HepG2 (cell line): ENCODE results near the gene CEP131. TPM values are rescaled to one million over a fixed set of nuclear protein-coding genes. Genes with fewer than 3 reads are reported as not detected.

Experiments
- ATAC-seq: fragments of 200-7000 bp; cut with Tn5 transposase; 3 replicates; pipeline ENCODE4 v1.9.1; 2020; ENCODE audit warnings: mild to moderate bottlenecking, moderate library complexity
- BruUV-seq: library from RNA; stranded (reverse); fragments of 400-500 nt; replicated peaks from 2 replicates; lab custom pipeline; 2021; lab: Mats Ljungman, UMichigan
- CTCF ChIA-PET: fragments of 300-600 bp; formaldehyde crosslinking; extraction: SDS; loops from one replicate; lab custom pipeline; 2021; ENCODE audit warnings: low total read pairs, inconsistent platforms, low intra/inter-chr PET ratio; lab: Yijun Ruan, JAX
- POLR2A ChIA-PET: fragments of 350-600 bp; sonication (Branson Sonifier 250); formaldehyde crosslinking; loops from one replicate; lab custom pipeline; 2020; ENCODE audit warnings: antibody characterized with exemption, inconsistent platforms; lab: Yijun Ruan, JAX
- DNase-seq: peaks from one replicate; pipeline ENCODE4 v3.0.0-alpha.2; 2015; ENCODE audit warnings: low spot score
- FAIRE-seq: peaks from 3 replicates; lab custom pipeline; 2011; peaks lifted over from hg19 to GRCh38; lab: Jason Lieb, UNC
- H2AFZ ChIP-seq: one replicate; pipeline ENCODE4 v1.6.1; 2011; ENCODE audit warnings: low read length, inconsistent platforms
- H3K27ac ChIP-seq: fragments of 300-600 bp; 3 replicates; pipeline ENCODE4 v1.8.0; 2011; ENCODE audit warnings: mixed run types, mild to moderate bottlenecking, mixed read lengths, low read length, inconsistent platforms; ENCODE audit not compliant: insufficient read depth; ENCODE audit errors: extremely low read length
- H3K27me3 ChIP-seq, 2 experiments: fragments of 200-600 bp in 1 of 2; 2 replicates in 1 of 2; 3 replicates in 1 of 2; pipeline versions ENCODE4 v1.6.0 to v1.8.0; 2011; ENCODE audit warnings: low read length in 2 of 2, mild to moderate bottlenecking in 2 of 2, moderate library complexity in 2 of 2, inconsistent platforms in 1 of 2; ENCODE audit not compliant: insufficient read depth in 2 of 2, control insufficient read depth in 1 of 2
- H3K36me3 ChIP-seq, 2 experiments: fragments of 200-600 bp in 1 of 2; replicated peaks in 1 of 2; 2 replicates in 1 of 2; 3 replicates in 1 of 2; pipeline versions ENCODE4 v1.5.1 to v1.8.0; 2011; ENCODE audit warnings: low read length in 2 of 2, inconsistent platforms in 1 of 2; ENCODE audit not compliant: insufficient read depth in 2 of 2, control insufficient read depth in 1 of 2
- H3K4me1 ChIP-seq: 2 replicates; pipeline ENCODE4 v1.5.1; 2012; ENCODE audit warnings: low read length, inconsistent platforms; ENCODE audit not compliant: insufficient read depth
- H3K4me2 ChIP-seq: 2 replicates; pipeline ENCODE4 v1.6.0; 2011; ENCODE audit warnings: low read depth, low read length, inconsistent platforms
- H3K4me3 ChIP-seq, 3 experiments: fragments of 200-600 bp in 1 of 3; sonication (generic), shearing (Covaris generic) in 1 of 3; replicated peaks in 1 of 3; 2 replicates each; pipeline ENCODE4 v1.5.1; 2011 to 2016; ENCODE audit warnings: low read length in 3 of 3, inconsistent platforms in 2 of 3, low read depth in 2 of 3, mild to moderate bottlenecking in 2 of 3, control low read depth in 1 of 3, mixed read lengths in 1 of 3; ENCODE audit not compliant: insufficient read depth in 1 of 3
- H3K79me2 ChIP-seq: one replicate; pipeline ENCODE4 v1.6.1; 2011; ENCODE audit warnings: low read length, inconsistent platforms; ENCODE audit not compliant: insufficient read depth
- H3K9ac ChIP-seq: 2 replicates; pipeline ENCODE4 v1.6.0; 2011; ENCODE audit warnings: mild to moderate bottlenecking, low read depth, low read length, inconsistent platforms; ENCODE audit not compliant: insufficient read depth
- H3K9me3 ChIP-seq: 2 replicates; pipeline ENCODE4 v1.5.1; 2012; ENCODE audit warnings: mild to moderate bottlenecking, low read length
- H4K20me1 ChIP-seq: 2 replicates; pipeline ENCODE4 v1.6.0; 2011; ENCODE audit warnings: inconsistent platforms, mild to moderate bottlenecking, low read length, moderate library complexity; ENCODE audit not compliant: insufficient read depth
- AGO2 ChIP-seq: fragments of 200-400 bp; formaldehyde crosslinking; optimal IDR thresholded peaks from 2 replicates; pipeline ENCODE3; 2017; ENCODE audit warnings: mild to moderate bottlenecking, low read depth, low read length, moderate library complexity
- AKAP8 ChIP-seq: sonication (generic); formaldehyde crosslinking; IDR thresholded peaks from 2 replicates; pipeline ENCODE4 v1.5.1; 2020; ENCODE audit warnings: mild to moderate bottlenecking, missing genetic modification reagents
- CHCHD3 ChIP-seq: sonication (generic); formaldehyde crosslinking; IDR thresholded peaks from 2 replicates; pipeline ENCODE4 v1.8.0; 2022; ENCODE audit warnings: mild to moderate bottlenecking, missing genetic modification reagents, moderate library complexity
- GLMP ChIP-seq: sonication (generic); formaldehyde crosslinking; IDR thresholded peaks from 2 replicates; pipeline ENCODE4 v1.9.0; 2021; ENCODE audit warnings: missing genetic modification reagents, mild to moderate bottlenecking, borderline replicate concordance
- ZFY ChIP-seq: sonication (generic); formaldehyde crosslinking; IDR thresholded peaks from 2 replicates; pipeline ENCODE4 v1.4.0; 2020; ENCODE audit warnings: missing genetic modification reagents
- WGBS: methylation state at CpG from one replicate; pipeline ENCODE4 v1.1.6; 2017; ENCODE audit warnings: low lambda C conversion rate; 5-methylcytosine and 5-hydroxymethylcytosine counted together
- in situ Hi-C: cut with HindIII; loops from 2 replicates; pipeline ENCODE4 v1.10.0; 2017; ENCODE audit warnings: low pct_unique_long_range_greater_than_20kb; ENCODE audit not compliant: extremely low pct_ligation_motif_present
- intact Hi-C: fragments of 100-400 bp; cut with micrococcal nuclease; formaldehyde crosslinking; loops from one replicate; pipeline ENCODE4 v1.10.0; 2022; ENCODE audit not compliant: unreplicated experiment
- polyA plus RNA-seq, 8 experiments: library from polyadenylated mRNA; depleted of rRNA in 3 of 8; stranded (reverse) in 7 of 8; unstranded in 1 of 8; fragments of >200 nt; fragmentation: Illumina TruSeq in 4 of 8; extraction: Trizol in 4 of 8; gene quantifications; 2 replicates each; pipeline versions ENCODE4 v1.2.1 to v1.2.3, GENCODE V29; 2011 to 2016; ENCODE audit warnings: low read depth in 4 of 8, missing spikeins in 1 of 8, mixed read lengths in 1 of 8; ENCODE audit not compliant: insufficient read depth in 1 of 8
- total RNA-seq, 5 experiments: library from RNA; depleted of rRNA; stranded (reverse); fragments of >200 nt; fragmentation: Illumina TruSeq; extraction: Trizol; gene quantifications; 2 replicates each; pipeline ENCODE4 v1.2.3, GENCODE V29; 2016; ENCODE audit warnings: low read depth in 1 of 5

CEP131 gene
- total and polyA plus RNA-seq, 2 of the 13 experiments (the other 11 are each of a cell fraction or from before 2014, with no cell fraction given) = 5.0 to 16.8 TPM

GRCh38 chr17:81187586-81188490 is 34.9 kb downstream of the CEP131 start:
- intact Hi-C loops (no loop called here), in situ Hi-C loops (no loop called here)
- BruUV-seq = no TSS peak
- DNase-seq = no peak
- Histone ChIP-seq H3K36me3 (peaks cover 3 to 4% of the 10 kb centered on the region in 2 experiments; a peak in 2 of 5 replicates), H3K79me2 (no peaks in the 10 kb centered on the region), H4K20me1 (no peaks in the 10 kb centered on the region), H2AFZ (no peak overlapping the region), H3K4me3 (no peak overlapping the region), H3K9me3 (no peaks in the 10 kb centered on the region), H3K27me3 (peaks cover 6 to 17% of the 10 kb centered on the region in 2 experiments; a peak in 3 of 5 replicates), H3K4me2 (no peak overlapping the region), H3K4me1 (peaks cover 24% of the 10 kb centered on the region), H3K9ac (no peak overlapping the region), H3K27ac (no peak overlapping the region)
- TF ChIP-seq AKAP8 (0 out of 2 replicates have a peak, but pooled peaks have one; percentile 63), GLMP (CRISPR knock-in tag) (no peak), CHCHD3 (CRISPR knock-in tag) (0 out of 2 replicates have a peak, but pooled peaks have one; percentile 51), AGO2 (peak; percentile 65), ZFY (CRISPR knock-in tag) (0 out of 2 replicates have a peak, but pooled peaks have one; percentile 7)
- ATAC-seq = no peak
- no peak for FAIRE-seq
- 75% methylated on average over 24 of the region's 26 CpGs for WGBS
- ChIA-PET CTCF (interaction anchor here (2.2 kb wide), 1 partner anchor 46 kb away, joined by 11 read pairs; no protein-coding TSS in a partner anchor), POLR2A (no interaction called here)
